ENCODE measurements around the gene MLC1.

- TF ChIP-seq EZH2 (IDR thresholded peaks at IDR 0.05; ENCODE audit: insufficient read depth, low read length): no peak
- TF ChIP-seq CTCF (IDR thresholded peaks at IDR 0.05; ENCODE audit: insufficient read depth, low read depth, low read length): no peak
Observed at GRCh38 chr22:50019316-50019715, 65.9 kb downstream of the MLC1 start.
